SK-N-SH (cell line): ENCODE data around the gene ARL3. TPM values are rescaled to one million over a fixed set of nuclear protein-coding genes. Genes with fewer than 3 reads are reported as not detected.

ENCODE experiments used
- CTCF ChIA-PET: fragments of 300-600, 350-600 bp; formaldehyde crosslinking; extraction: SDS; loops from one replicate; lab custom pipeline; 2021; lab: Yijun Ruan, JAX
- POLR2A ChIA-PET: fragments of 350-600 bp; sonication (Branson Sonifier 250); formaldehyde crosslinking; extraction: SDS; loops from one replicate; lab custom pipeline; 2020; ENCODE audit warnings: antibody characterized with exemption, inconsistent platforms; lab: Yijun Ruan, JAX
- DNase-seq: peaks from one replicate; pipeline ENCODE4 v3.0.0; 2012
- H2AFZ ChIP-seq: fragments of 200-600 bp; sonication (generic); 2 replicates; pipeline ENCODE4 v1.8.1; 2016; ENCODE audit warnings: antibody characterized with exemption, mild to moderate bottlenecking, low read depth
- H3F3A ChIP-seq: fragments of 200-600 bp; sonication (generic); replicated peaks from 2 replicates; pipeline ENCODE3; 2016; ENCODE audit warnings: antibody characterized with exemption, mild to moderate bottlenecking; ENCODE audit not compliant: insufficient read depth
- H3K27ac ChIP-seq, 2 experiments: fragments of 200-500 bp in 1 of 2; fragments of 200-600 bp in 1 of 2; sonication (Bioruptor generic) in 1 of 2; sonication (generic), shearing (Covaris generic) in 1 of 2; 2 replicates each; pipeline versions ENCODE4 v1.5.1 to v1.6.1; 2014 to 2016; ENCODE audit warnings: low read depth in 2 of 2, inconsistent platforms in 1 of 2, low read length in 1 of 2, mild to moderate bottlenecking in 1 of 2, mixed read lengths in 1 of 2
- H3K27me3 ChIP-seq: fragments of 200-600 bp; sonication (generic), shearing (Covaris generic); 2 replicates; pipeline ENCODE4 v1.6.1; 2016; ENCODE audit warnings: mixed run types; ENCODE audit not compliant: insufficient read depth
- H3K36me3 ChIP-seq, 2 experiments: fragments of 200-500 bp in 1 of 2; fragments of 200-600 bp in 1 of 2; sonication (Bioruptor generic) in 1 of 2; sonication (generic) in 1 of 2; replicated peaks in 1 of 2; 2 replicates each; pipeline versions ENCODE3 to v1.5.1; 2014 to 2016; ENCODE audit warnings: low read length in 1 of 2, mild to moderate bottlenecking in 1 of 2; ENCODE audit not compliant: insufficient read depth in 2 of 2, control insufficient read depth in 1 of 2
- H3K4me1 ChIP-seq, 2 experiments: fragments of 200-500 bp in 1 of 2; fragments of 200-600 bp in 1 of 2; sonication (Bioruptor generic) in 1 of 2; sonication (generic), shearing (Covaris generic) in 1 of 2; 2 replicates each; pipeline versions ENCODE4 v1.5.1 to v1.6.1; 2014 to 2016; ENCODE audit warnings: low read depth in 1 of 2, low read length in 1 of 2, mixed run types in 1 of 2; ENCODE audit not compliant: insufficient read depth in 2 of 2, control insufficient read depth in 1 of 2
- H3K4me2 ChIP-seq: fragments of 200-600 bp; sonication (generic), shearing (Covaris generic); 2 replicates; pipeline ENCODE4 v1.6.1; 2017; ENCODE audit warnings: mixed run types
- H3K4me3 ChIP-seq, 2 experiments: fragments of 200-500 bp in 1 of 2; fragments of 200-600 bp in 1 of 2; sonication (Bioruptor generic) in 1 of 2; sonication (generic), shearing (Covaris generic) in 1 of 2; 2 replicates each; pipeline versions ENCODE4 v1.5.1 to v1.8.1; 2014 to 2016; ENCODE audit warnings: low read depth in 2 of 2, inconsistent platforms in 1 of 2, low read length in 1 of 2, mild to moderate bottlenecking in 1 of 2, mixed read lengths in 1 of 2, moderate library complexity in 1 of 2
- H3K79me2 ChIP-seq: fragments of 200-600 bp; sonication (generic); 2 replicates; pipeline ENCODE4 v1.8.1; 2017; ENCODE audit warnings: mild to moderate bottlenecking; ENCODE audit not compliant: insufficient read depth
- H3K9ac ChIP-seq: fragments of 200-600 bp; sonication (generic); 2 replicates; pipeline ENCODE4 v1.6.1; 2017; ENCODE audit warnings: mixed run types
- H3K9me2 ChIP-seq: fragments of 200-600 bp; sonication (generic); 2 replicates; pipeline ENCODE4 v1.6.1; 2017; ENCODE audit warnings: mixed run types
- H3K9me3 ChIP-seq: fragments of 200-600 bp; sonication (generic); 2 replicates; pipeline ENCODE4 v1.6.1; 2017; ENCODE audit warnings: mixed run types, mild to moderate bottlenecking, moderate library complexity
- H4K20me1 ChIP-seq: fragments of 200-600 bp; sonication (generic); 2 replicates; pipeline ENCODE4 v1.6.1; 2017; ENCODE audit warnings: mild to moderate bottlenecking, mixed run types; ENCODE audit not compliant: insufficient read depth
- CTCF ChIP-seq: fragments of 200-600 bp; sonication (generic); IDR thresholded peaks from 2 replicates; pipeline ENCODE4 v1.6.1; 2017; ENCODE audit warnings: antibody characterized with exemption, mild to moderate bottlenecking, moderate library complexity
- EP300 ChIP-seq, 2 experiments: IDR thresholded peaks; 2 replicates each; pipeline versions ENCODE4 v1.4.0 to v1.6.1; 2012; ENCODE audit warnings: borderline replicate concordance in 1 of 2, low read depth in 1 of 2, low read length in 1 of 2
- FOXJ3 ChIP-seq: sonication (generic); formaldehyde crosslinking; IDR thresholded peaks from 2 replicates; pipeline ENCODE4 v1.5.1; 2020; ENCODE audit warnings: mild to moderate bottlenecking, missing genetic modification reagents
- GABPA ChIP-seq: IDR thresholded peaks from 2 replicates; pipeline ENCODE4 v1.4.0; 2012; ENCODE audit warnings: low read depth, mild to moderate bottlenecking
- JUND ChIP-seq: IDR thresholded peaks from 2 replicates; pipeline ENCODE4 v1.4.0; 2012
- MXI1 ChIP-seq: IDR thresholded peaks from 2 replicates; pipeline ENCODE4 v1.6.1; 2012; ENCODE audit warnings: mild to moderate bottlenecking, low read depth, low read length, improper control_type of control experiment
- NRF1 ChIP-seq: IDR thresholded peaks from 2 replicates; pipeline ENCODE4 v1.6.1; 2012; ENCODE audit warnings: low read depth, mild to moderate bottlenecking, low read length
- SMC3 ChIP-seq: IDR thresholded peaks from 2 replicates; pipeline ENCODE4 v1.6.1; 2012; ENCODE audit warnings: low read depth, low read length, improper control_type of control experiment
- TAF1 ChIP-seq: IDR thresholded peaks from 2 replicates; pipeline ENCODE4 v1.6.1; 2012; ENCODE audit warnings: low read depth, mild to moderate bottlenecking, low read length, moderate library complexity, borderline replicate concordance
- WGBS: methylation state at CpG from one replicate; pipeline ENCODE4 v1.1.6; 2017; ENCODE audit warnings: low lambda C conversion rate; 5-methylcytosine and 5-hydroxymethylcytosine counted together
- polyA plus RNA-seq, 3 experiments: library from polyadenylated mRNA; depleted of rRNA; stranded (reverse); fragments of >200 nt; gene quantifications; 2 replicates each; pipeline ENCODE4 v1.2.3, GENCODE V29; 2012
- TF ChIP-seq, protein P1 (sequence below): IDR thresholded peaks from 2 replicates; pipeline ENCODE4; 2012
- TF ChIP-seq, protein P2 (sequence below): fragments of 150-350 bp; IDR thresholded peaks from 2 replicates; pipeline ENCODE4 v1.6.1; 2017; ENCODE audit warnings: antibody characterized with exemption, low read length, low read depth, borderline replicate concordance

Gene ARL3
- polyA plus RNA-seq, 1 of the 3 experiments (the other 2 are of a cell fraction) = 11.2 TPM

DNA sequence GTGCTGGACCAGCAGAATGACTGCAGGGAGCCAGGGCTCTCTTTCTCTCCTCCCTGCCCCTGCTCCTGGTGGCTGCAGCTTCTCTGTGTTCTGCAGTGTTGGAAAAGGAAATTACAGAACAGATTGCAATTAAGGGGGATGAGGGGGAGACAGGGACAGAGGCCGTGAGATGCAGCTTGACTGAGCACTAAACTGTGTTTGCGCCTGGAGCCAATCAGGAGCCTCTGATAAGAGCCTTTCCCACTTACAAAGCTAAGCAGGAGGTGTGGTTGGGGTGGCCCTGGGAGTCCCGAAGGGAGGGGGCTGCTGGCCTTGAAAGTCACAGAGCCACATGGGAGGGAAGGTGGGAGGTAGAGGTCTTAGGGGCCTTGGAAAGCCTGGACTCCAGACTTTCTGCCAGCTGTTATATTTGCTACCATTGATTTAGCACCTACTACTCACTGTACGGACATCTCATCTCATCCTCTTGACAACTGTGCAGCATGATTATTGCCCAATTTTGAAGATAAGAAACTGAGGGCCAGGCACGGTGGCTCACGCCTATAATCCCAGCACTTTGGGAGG lies 43.2 kb downstream of the ARL3 start (continued):
- no peak for TF ChIP-seq CTCF
- TF ChIP-seq JUND = no peak
- TF ChIP-seq NRF1 = no peak
- no peak for TF ChIP-seq TAF1
- TF ChIP-seq, protein P1, sequence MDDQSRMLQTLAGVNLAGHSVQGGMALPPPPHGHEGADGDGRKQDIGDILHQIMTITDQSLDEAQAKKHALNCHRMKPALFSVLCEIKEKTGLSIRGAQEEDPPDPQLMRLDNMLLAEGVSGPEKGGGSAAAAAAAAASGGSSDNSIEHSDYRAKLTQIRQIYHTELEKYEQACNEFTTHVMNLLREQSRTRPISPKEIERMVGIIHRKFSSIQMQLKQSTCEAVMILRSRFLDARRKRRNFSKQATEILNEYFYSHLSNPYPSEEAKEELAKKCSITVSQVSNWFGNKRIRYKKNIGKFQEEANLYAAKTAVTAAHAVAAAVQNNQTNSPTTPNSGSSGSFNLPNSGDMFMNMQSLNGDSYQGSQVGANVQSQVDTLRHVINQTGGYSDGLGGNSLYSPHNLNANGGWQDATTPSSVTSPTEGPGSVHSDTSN = no peak
- TF ChIP-seq SMC3 = no peak
- TF ChIP-seq, protein P2, sequence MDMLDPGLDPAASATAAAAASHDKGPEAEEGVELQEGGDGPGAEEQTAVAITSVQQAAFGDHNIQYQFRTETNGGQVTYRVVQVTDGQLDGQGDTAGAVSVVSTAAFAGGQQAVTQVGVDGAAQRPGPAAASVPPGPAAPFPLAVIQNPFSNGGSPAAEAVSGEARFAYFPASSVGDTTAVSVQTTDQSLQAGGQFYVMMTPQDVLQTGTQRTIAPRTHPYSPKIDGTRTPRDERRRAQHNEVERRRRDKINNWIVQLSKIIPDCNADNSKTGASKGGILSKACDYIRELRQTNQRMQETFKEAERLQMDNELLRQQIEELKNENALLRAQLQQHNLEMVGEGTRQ = no peak
- peak; percentile 65; the same call in 1 of the 2 replicates for TF ChIP-seq MXI1
- peak; percentile 36; the same call in 1 of the 2 replicates for TF ChIP-seq FOXJ3 (CRISPR knock-in tag)

GRCh38 chr10:102670065-102670670 lies 44.0 kb downstream of the ARL3 start:
- no peak overlapping the region for H3K4me2 ChIP-seq
- TF ChIP-seq GABPA (no peak), EP300 (IDR thresholded peaks at IDR 0.05; ENCODE audit: borderline replicate concordance in 1 of 2, low read depth in 1 of 2, low read length in 1 of 2) (no peak)
- POLR2A ChIA-PET = interaction anchor here (1.2 to 3.6 kb wide), 5 partner anchors 9 to 44 kb away, joined by 3 to 25 read pairs (median 5); partner anchors contain the start of genes ARL3 and SFXN2

More at GRCh38 chr10:102670065-102670670, 44.0 kb downstream of the ARL3 start:
- H3K4me1 ChIP-seq = peaks cover 20 to 47% of the 10 kb centered on the region in 2 experiments; a peak in 3 of 4 replicates
- no peaks in the 10 kb centered on the region for H3K9me2 ChIP-seq
- DNase-seq = no peak
- H3K9ac ChIP-seq = no peak overlapping the region
- no peaks in the 10 kb centered on the region for H3K27me3 ChIP-seq
- CTCF ChIA-PET = interaction anchor here (0.8 to 12.9 kb wide), 21 partner anchors 8 to 231 kb away, joined by 3 to 123 read pairs (median 5); partner anchors contain the start of genes ACTR1A, ARL3, SFXN2 and SUFU
- no peaks in the 10 kb centered on the region for H4K20me1 ChIP-seq
- no peak overlapping the region for H3K4me3 ChIP-seq
- peak overlapping the region in 1 of 2 experiments; percentile 77; a peak in 2 of 4 replicates for H3K27ac ChIP-seq
- no peaks in the 10 kb centered on the region for H3K79me2 ChIP-seq
- no peaks in the 10 kb centered on the region for H3K9me3 ChIP-seq
- H3K36me3 ChIP-seq = no peaks in the 10 kb centered on the region
- WGBS = 96% methylated on average over 9 of the region's 9 CpGs
- no peak overlapping the region for H2AFZ ChIP-seq
- H3F3A ChIP-seq = no peaks in the 10 kb centered on the region
